Activated T-helper 2 cell treated with anti-CD3 and anti-CD28 coated beads, Interferon-gamma antibody, Interleukin-2, Interleukin-4, amounts not matched to agents 10 μg/mL and 5 μg/mL and 100 μg/mL, durations not matched to agents 14 hours and 24 hours and 36 hours (primary cell): Measurements from ENCODE around the gene SEC24D. TPM values are rescaled to one million over a fixed set of nuclear protein-coding genes. Genes with fewer than 3 reads are reported as not detected.
"Not testable (repeated sequence)": the region's sequence is repeated elsewhere in the genome, so short reads cannot be mapped to it uniquely, and the experiment has no call there.

ENCODE experiments used
- DNase-seq: peaks from one replicate; pipeline ENCODE4 v3.0.0; 2021; ENCODE audit warnings: low spot score
- H3K27ac Mint-ChIP-seq: one replicate; pipeline ENCODE4 v1.8.0; 2021; ENCODE audit warnings: mixed read lengths
- H3K27me3 Mint-ChIP-seq: one replicate; pipeline ENCODE4 v1.8.0; 2021; ENCODE audit warnings: low read depth, mixed read lengths
- H3K36me3 Mint-ChIP-seq: one replicate; pipeline ENCODE4 v1.8.0; 2021; ENCODE audit warnings: low read depth, mixed read lengths
- H3K4me1 Mint-ChIP-seq: one replicate; pipeline ENCODE4 v1.8.0; 2021; ENCODE audit warnings: low read depth, mixed read lengths
- H3K4me3 Mint-ChIP-seq: one replicate; pipeline ENCODE4 v1.8.0; 2021; ENCODE audit warnings: low read depth, mild to moderate bottlenecking, moderate library complexity, mixed read lengths
- H3K9me3 Mint-ChIP-seq: one replicate; pipeline ENCODE4 v1.8.0; 2021; ENCODE audit warnings: mixed read lengths
- intact Hi-C: fragments of 100-400 bp; cut with micrococcal nuclease; formaldehyde crosslinking; loops from one replicate; pipeline ENCODE4 v1.15.1; 2023
- total RNA-seq: library from RNA; stranded (reverse); gene quantifications from 2 replicates; pipeline ENCODE4 v1.2.3, GENCODE V29; 2022

The SEC24D gene
- total RNA-seq, 1 donor from 2014 or later, result 60.0 TPM

DNA sequence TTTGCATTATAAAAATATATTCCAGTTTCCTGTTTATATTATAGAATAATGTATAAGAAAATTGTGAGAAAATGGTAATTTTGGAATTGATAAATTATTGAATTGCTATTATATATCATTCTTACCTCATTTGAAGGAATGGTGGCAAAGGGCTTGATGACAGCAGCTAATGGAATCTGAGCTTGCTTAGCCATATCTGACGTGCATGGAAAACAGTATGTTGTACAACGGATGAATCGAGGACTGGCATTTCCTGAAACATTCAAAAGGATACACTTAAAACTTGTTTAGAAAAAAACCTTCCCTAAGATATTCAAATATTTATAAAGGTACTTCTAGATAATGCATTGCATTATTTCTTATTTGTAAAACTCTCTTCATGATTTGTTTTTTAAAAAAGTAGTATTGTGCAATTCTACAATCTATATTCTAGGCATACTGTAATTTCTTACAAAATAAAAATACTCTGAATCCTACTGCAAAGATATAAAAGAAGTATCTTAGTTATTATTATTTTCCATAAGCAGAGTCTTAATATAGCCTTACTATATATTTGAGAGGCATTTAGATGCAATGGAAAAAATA lies 38.3 kb downstream of the SEC24D start:
- no peak for DNase-seq
- Mint-ChIP-seq H3K27me3 (no peaks in the 10 kb centered on the region), H3K4me3 (no peak overlapping the region), H3K4me1 (no peaks in the 10 kb centered on the region), H3K9me3 (no peaks in the 10 kb centered on the region), H3K27ac (no peak overlapping the region), H3K36me3 (peaks cover 55% of the 10 kb centered on the region)
- intact Hi-C loops, result no loop called here

GRCh38 chr4:118791690-118792446 lies 44.1 kb downstream of the SEC24D start:
- H3K4me3 Mint-ChIP-seq, H3K4me1 Mint-ChIP-seq, H3K27ac Mint-ChIP-seq, H3K9me3 Mint-ChIP-seq, DNase-seq, intact Hi-C loops, H3K27me3 Mint-ChIP-seq: not testable (repeated sequence)
- peaks cover 33% of the 10 kb centered on the region for H3K36me3 Mint-ChIP-seq

DNA sequence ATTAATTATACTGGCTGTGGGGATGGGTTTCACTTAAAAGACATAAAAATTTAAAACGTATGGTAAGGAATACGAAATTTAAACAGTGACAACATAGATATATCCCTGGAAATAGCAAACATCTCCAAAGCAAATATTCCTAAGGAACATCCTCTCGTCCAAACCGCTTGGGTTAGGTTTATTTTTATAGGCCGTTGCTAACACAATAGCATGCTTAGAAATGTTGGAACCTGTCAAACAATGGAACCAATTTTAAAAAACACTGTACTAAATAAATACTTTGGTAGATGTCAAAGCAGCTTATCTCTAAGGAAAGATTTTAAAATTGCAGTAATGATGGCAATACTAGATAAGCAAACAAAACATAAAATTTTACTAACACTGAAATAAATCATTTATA lies 45.4 kb downstream of the SEC24D start:
- DNase-seq, result no peak
- H3K27me3 Mint-ChIP-seq, result no peaks in the 10 kb centered on the region
- no peaks in the 10 kb centered on the region for H3K9me3 Mint-ChIP-seq
- peaks cover 26% of the 10 kb centered on the region for H3K36me3 Mint-ChIP-seq
- H3K27ac Mint-ChIP-seq, result no peak overlapping the region
- no peak overlapping the region for H3K4me3 Mint-ChIP-seq
- intact Hi-C loops, result no loop called here
- H3K4me1 Mint-ChIP-seq, result no peaks in the 10 kb centered on the region

DNA sequence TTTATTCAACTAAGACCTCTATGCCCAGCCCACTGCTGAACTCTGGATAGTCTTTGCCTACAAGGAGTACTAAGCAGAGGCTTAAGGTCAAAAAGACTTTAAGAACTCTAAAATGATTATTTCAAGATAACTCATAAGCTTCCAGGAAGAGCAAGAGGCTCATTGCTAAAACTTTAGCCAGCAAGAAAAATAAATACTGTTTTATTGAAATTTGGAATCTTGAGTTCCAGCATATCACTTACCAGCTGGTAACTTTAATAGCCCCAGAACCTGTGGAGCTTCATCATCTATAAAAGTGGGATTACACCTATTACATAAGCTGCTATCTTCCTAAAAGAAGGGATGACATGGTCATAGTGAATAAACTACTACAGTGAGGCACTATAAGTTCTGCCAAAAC lies 47.0 kb downstream of the SEC24D start:
- intact Hi-C loops, result no loop called here
- no peaks in the 10 kb centered on the region for H3K27me3 Mint-ChIP-seq
- H3K9me3 Mint-ChIP-seq, result no peaks in the 10 kb centered on the region
- H3K27ac Mint-ChIP-seq, result no peak overlapping the region
- no peak overlapping the region for H3K4me3 Mint-ChIP-seq
- H3K4me1 Mint-ChIP-seq, result no peaks in the 10 kb centered on the region
- H3K36me3 Mint-ChIP-seq, result peaks cover 25% of the 10 kb centered on the region
- no peak for DNase-seq

- intact Hi-C loops, result no loop called here
- Mint-ChIP-seq H3K4me1 (no peaks in the 10 kb centered on the region), H3K9me3 (no peaks in the 10 kb centered on the region), H3K4me3 (no peak overlapping the region), H3K36me3 (peaks cover 31% of the 10 kb centered on the region), H3K27ac (no peak overlapping the region), H3K27me3 (no peaks in the 10 kb centered on the region)
- no peak for DNase-seq
Observed at GRCh38 chr4:118787844-118788380, 48.0 kb downstream of the SEC24D start.

GRCh38 chr4:118784776-118785175 lies 51.1 kb downstream of the SEC24D start:
- peaks cover 43% of the 10 kb centered on the region for H3K36me3 Mint-ChIP-seq
- intact Hi-C loops, result no loop called here

GRCh38 chr4:118783887-118784286 lies 52.0 kb downstream of the SEC24D start:
- DNase-seq, result no peak
- no peaks in the 10 kb centered on the region for H3K27me3 Mint-ChIP-seq
- no peak overlapping the region for H3K4me3 Mint-ChIP-seq
- peaks cover 4% of the 10 kb centered on the region for H3K9me3 Mint-ChIP-seq
- peaks cover 43% of the 10 kb centered on the region for H3K36me3 Mint-ChIP-seq
- intact Hi-C loops, result no loop called here
- H3K4me1 Mint-ChIP-seq, result no peaks in the 10 kb centered on the region
- no peak overlapping the region for H3K27ac Mint-ChIP-seq

More at GRCh38 chr4:118784776-118785175, 51.1 kb downstream of the SEC24D start:
- Mint-ChIP-seq H3K9me3 (peaks cover 4% of the 10 kb centered on the region), H3K27ac (no peak overlapping the region), H3K4me3 (no peak overlapping the region), H3K4me1 (no peaks in the 10 kb centered on the region), H3K27me3 (no peaks in the 10 kb centered on the region)
- DNase-seq, result no peak

GRCh38 chr4:118782886-118783285 lies 53.0 kb downstream of the SEC24D start:
- H3K27ac Mint-ChIP-seq, intact Hi-C loops, H3K4me1 Mint-ChIP-seq, H3K9me3 Mint-ChIP-seq, DNase-seq, H3K27me3 Mint-ChIP-seq, H3K4me3 Mint-ChIP-seq: not testable (repeated sequence)
- peaks cover 39% of the 10 kb centered on the region for H3K36me3 Mint-ChIP-seq

GRCh38 chr4:118777649-118778048 lies 58.3 kb downstream of the SEC24D start:
- not testable (repeated sequence) for DNase-seq, H3K4me3 Mint-ChIP-seq, H3K27ac Mint-ChIP-seq, H3K27me3 Mint-ChIP-seq, H3K9me3 Mint-ChIP-seq, H3K4me1 Mint-ChIP-seq
- intact Hi-C loops, result loop anchor here (10.0 kb wide), 1 partner anchor 197 kb away; no protein-coding TSS in a partner anchor
- peaks cover 21% of the 10 kb centered on the region for H3K36me3 Mint-ChIP-seq

GRCh38 chr4:118776955-118777640 lies 58.8 kb downstream of the SEC24D start:
- not testable (repeated sequence) for DNase-seq, H3K27me3 Mint-ChIP-seq, H3K9me3 Mint-ChIP-seq, H3K4me1 Mint-ChIP-seq, H3K4me3 Mint-ChIP-seq, H3K27ac Mint-ChIP-seq
- intact Hi-C loops, result loop anchor here (10.0 kb wide), 1 partner anchor 198 kb away; no protein-coding TSS in a partner anchor
- H3K36me3 Mint-ChIP-seq, result peaks cover 18% of the 10 kb centered on the region

GRCh38 chr4:118776157-118776954 lies 59.6 kb downstream of the SEC24D start:
- H3K27ac Mint-ChIP-seq, result no peak overlapping the region
- no peak for DNase-seq
- intact Hi-C loops, result loop anchor here (10.0 kb wide), 1 partner anchor 198 kb away; no protein-coding TSS in a partner anchor

DNA sequence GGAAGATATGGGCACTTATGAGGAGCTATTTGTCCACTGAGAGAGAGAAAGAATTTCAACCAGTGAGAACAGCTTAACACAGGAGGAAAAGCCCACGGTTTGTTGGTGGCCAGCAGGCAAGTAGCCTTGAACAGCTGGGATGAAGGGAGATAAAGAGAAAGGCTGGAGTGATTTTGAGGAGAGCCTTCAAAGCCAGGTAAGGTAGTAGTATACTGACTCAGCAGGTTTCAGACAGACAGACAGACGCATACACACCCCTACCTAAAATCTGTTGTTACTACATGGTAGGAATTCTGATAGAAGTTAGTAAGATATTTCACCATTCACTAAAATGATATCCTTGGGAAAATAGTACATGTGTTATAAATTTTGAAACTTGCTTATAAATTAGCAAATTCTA lies 60.5 kb downstream of the SEC24D start:
- intact Hi-C loops, result loop anchor here (10.0 kb wide), 1 partner anchor 199 kb away; no protein-coding TSS in a partner anchor
- Mint-ChIP-seq H3K4me3 (no peak overlapping the region), H3K27ac (no peak overlapping the region)

More at GRCh38 chr4:118776157-118776954, 59.6 kb downstream of the SEC24D start:
- Mint-ChIP-seq H3K36me3 (peaks cover 10% of the 10 kb centered on the region), H3K27me3 (no peaks in the 10 kb centered on the region), H3K4me3 (no peak overlapping the region), H3K4me1 (no peaks in the 10 kb centered on the region), H3K9me3 (peaks cover 4% of the 10 kb centered on the region)

More for the DNA sequence above, 60.5 kb downstream of the SEC24D start:
- no peak for DNase-seq
- Mint-ChIP-seq H3K4me1 (no peaks in the 10 kb centered on the region), H3K36me3 (peaks cover 9% of the 10 kb centered on the region), H3K9me3 (no peaks in the 10 kb centered on the region), H3K27me3 (no peaks in the 10 kb centered on the region)
